ENCODE measurements around the gene TMPRSS6. TPM values are rescaled to one million over a fixed set of nuclear protein-coding genes. Genes with fewer than 3 reads are reported as not detected.

TMPRSS6 gene
- total RNA-seq, 6 experiments from 2014 or later: 40.7 to 104 (median 60.6) TPM

- Histone ChIP-seq H3K27me3 (no peaks in the 10 kb centered on the region), H3K36me3 (no peaks in the 10 kb centered on the region), H3K4me1 (peaks cover 0 to 24% (median 7%) of the 10 kb centered on the region in 4 donors), H3K4me3 (no peak overlapping the region), H3K9me3 (no peaks in the 10 kb centered on the region), H3K27ac (no peak overlapping the region)
- intact Hi-C loops (cut with DNase I): no loop called here
- DNase-seq: no peak
- TF ChIP-seq POLR2A (IDR thresholded peaks at IDR 0.05): no peak
- TF ChIP-seq CTCF (IDR thresholded peaks at IDR 0.05): no peak
- 100% methylated on average over 4 of the region's 6 CpGs for WGBS (ENCODE audit: insufficient coverage, low coverage, low lambda C conversion rate, missing lambda C conversion rate)
- ATAC-seq: no peak
Observed at GRCh38 chr22:37048133-37048532, 61.4 kb downstream of the TMPRSS6 start.

GRCh38 chr22:37047006-37047405 lies 62.5 kb downstream of the TMPRSS6 start:
- TF ChIP-seq CTCF (IDR thresholded peaks at IDR 0.05) (no peak), POLR2A (IDR thresholded peaks at IDR 0.05) (no peak)
- H3K27me3 ChIP-seq: no peaks in the 10 kb centered on the region
- H3K4me1 ChIP-seq: peaks cover 0 to 28% (median 10%) of the 10 kb centered on the region in 4 donors
- no peaks in the 10 kb centered on the region for H3K9me3 ChIP-seq
- H3K27ac ChIP-seq: no peak overlapping the region
- 100% methylated on average over 3 of the region's 7 CpGs for WGBS (ENCODE audit: insufficient coverage, low coverage, low lambda C conversion rate, missing lambda C conversion rate)
- H3K4me3 ChIP-seq: no peak overlapping the region
- intact Hi-C loops (cut with DNase I): no loop called here
- DNase-seq: no peak
- ATAC-seq: no peak
- H3K36me3 ChIP-seq: no peaks in the 10 kb centered on the region

GRCh38 chr22:37046589-37046988 lies 62.9 kb downstream of the TMPRSS6 start:
- no peak overlapping the region for H3K27ac ChIP-seq
- H3K36me3 ChIP-seq: no peaks in the 10 kb centered on the region
- intact Hi-C loops (cut with DNase I): no loop called here
- H3K4me3 ChIP-seq: no peak overlapping the region
- no peak for TF ChIP-seq CTCF (IDR thresholded peaks at IDR 0.05)
- no peak for TF ChIP-seq POLR2A (IDR thresholded peaks at IDR 0.05)
- H3K9me3 ChIP-seq: no peaks in the 10 kb centered on the region
- ATAC-seq: no peak
- no peaks in the 10 kb centered on the region for H3K27me3 ChIP-seq
- WGBS (ENCODE audit: insufficient coverage, low coverage, low lambda C conversion rate, missing lambda C conversion rate): 92% methylated on average over 4 of the region's 6 CpGs
- no peak for DNase-seq
- peaks cover 0 to 24% (median 10%) of the 10 kb centered on the region in 4 donors for H3K4me1 ChIP-seq

- Histone ChIP-seq H3K27ac (no peak overlapping the region), H3K27me3 (no peaks in the 10 kb centered on the region), H3K9me3 (no peaks in the 10 kb centered on the region), H3K4me1 (peaks cover 0 to 19% (median 10%) of the 10 kb centered on the region in 4 donors), H3K4me3 (no peak overlapping the region), H3K36me3 (no peaks in the 10 kb centered on the region)
- no peak for DNase-seq
- TF ChIP-seq CTCF (IDR thresholded peaks at IDR 0.05) (peak; percentile 24 to 51 (median 46)), POLR2A (IDR thresholded peaks at IDR 0.05) (no peak)
- no peak for ATAC-seq
- WGBS (ENCODE audit: insufficient coverage, low coverage, low lambda C conversion rate, missing lambda C conversion rate): 34% methylated on average over 4 of the region's 4 CpGs
- intact Hi-C loops (cut with DNase I): no loop called here
Observed at GRCh38 chr22:37045958-37046357, 63.6 kb downstream of the TMPRSS6 start.

Data from right lobe of liver (tissue), 6 donors.